H9 (cell line): ENCODE measurements around the gene IL1RAP. TPM values are rescaled to one million over a fixed set of nuclear protein-coding genes. Genes with fewer than 3 reads are reported as not detected.
A peak's percentile ranks its signal among the peaks of the same experiment; 100 is the strongest.

ENCODE experiments used
- DNase-seq: peaks from one replicate; pipeline ENCODE4 v3.0.0-alpha.2; 2017
- H2AFZ ChIP-seq: one replicate; pipeline ENCODE4 v1.6.1; 2013; ENCODE audit warnings: mild to moderate bottlenecking, low read length, control low read depth, moderate library complexity
- H2AK5ac ChIP-seq: 2 replicates; pipeline ENCODE4 v1.6.1; 2013; ENCODE audit warnings: low read length, control low read depth, mixed read lengths; ENCODE audit not compliant: insufficient read length
- H2BK120ac ChIP-seq: one replicate; pipeline ENCODE4 v1.6.1; 2013; ENCODE audit warnings: low read depth, mild to moderate bottlenecking, low read length, control low read depth, inconsistent platforms; ENCODE audit not compliant: poor library complexity, severe bottlenecking
- H2BK12ac ChIP-seq: 2 replicates; pipeline ENCODE4 v1.6.1; 2013; ENCODE audit warnings: low read length, control low read depth, mixed read lengths, low read depth; ENCODE audit not compliant: insufficient read length
- H2BK15ac ChIP-seq: 2 replicates; pipeline ENCODE4 v1.6.1; 2013; ENCODE audit warnings: low read depth, low read length, control low read depth
- H2BK20ac ChIP-seq: one replicate; pipeline ENCODE4 v1.6.1; 2013; ENCODE audit warnings: low read depth, mild to moderate bottlenecking, low read length, control low read depth, inconsistent platforms; ENCODE audit not compliant: poor library complexity, severe bottlenecking
- H2BK5ac ChIP-seq: 2 replicates; pipeline ENCODE4 v1.6.1; 2013; ENCODE audit warnings: low read length, control low read depth, mixed read lengths; ENCODE audit not compliant: insufficient read length
- H3K14ac ChIP-seq: 2 replicates; pipeline ENCODE4 v1.6.1; 2013; ENCODE audit warnings: low read length, control low read depth; ENCODE audit not compliant: insufficient read depth
- H3K18ac ChIP-seq: 2 replicates; pipeline ENCODE4 v1.6.1; 2013; ENCODE audit warnings: low read depth, mild to moderate bottlenecking, mixed read lengths, low read length, control low read depth; ENCODE audit not compliant: insufficient read length
- H3K23ac ChIP-seq: 2 replicates; pipeline ENCODE4 v1.6.1; 2013; ENCODE audit warnings: low read length, control low read depth, mixed read lengths, low read depth; ENCODE audit not compliant: insufficient read length
- H3K23me2 ChIP-seq: 2 replicates; pipeline ENCODE4 v1.6.1; 2013; ENCODE audit warnings: low read depth, mild to moderate bottlenecking, mixed read lengths, low read length, control low read depth; ENCODE audit not compliant: insufficient read length, poor library complexity, severe bottlenecking
- H3K27ac ChIP-seq: 2 replicates; pipeline ENCODE4 v1.5.1; 2013; ENCODE audit warnings: low read length, control low read depth, mixed read lengths, low read depth; ENCODE audit not compliant: insufficient read length
- H3K27me3 ChIP-seq: 2 replicates; pipeline ENCODE4 v1.6.1; 2013; ENCODE audit warnings: low read length, control low read depth, inconsistent platforms; ENCODE audit not compliant: insufficient read depth
- H3K4ac ChIP-seq: 2 replicates; pipeline ENCODE4 v1.6.1; 2013; ENCODE audit warnings: low read depth, mild to moderate bottlenecking, control low read depth, inconsistent platforms, low read length, moderate library complexity
- H3K4me1 ChIP-seq: 2 replicates; pipeline ENCODE4 v1.6.1; 2013; ENCODE audit warnings: low read length, control low read depth, inconsistent platforms; ENCODE audit not compliant: insufficient read depth
- H3K4me2 ChIP-seq: 2 replicates; pipeline ENCODE4 v1.6.1; 2013; ENCODE audit warnings: low read length, control low read depth, mixed read lengths; ENCODE audit not compliant: insufficient read length, insufficient read depth
- H3K56ac ChIP-seq: 2 replicates; pipeline ENCODE4 v1.6.1; 2013; ENCODE audit warnings: low read depth, mild to moderate bottlenecking, mixed read lengths, low read length, control low read depth; ENCODE audit not compliant: insufficient read length
- H3K79me1 ChIP-seq: 2 replicates; pipeline ENCODE4 v1.6.1; 2013; ENCODE audit warnings: low read depth, mild to moderate bottlenecking, moderate library complexity, low read length, control low read depth, inconsistent platforms; ENCODE audit not compliant: insufficient read depth, poor library complexity, severe bottlenecking
- H3K79me2 ChIP-seq: 2 replicates; pipeline ENCODE4 v1.6.1; 2013; ENCODE audit warnings: low read length, control low read depth, inconsistent platforms; ENCODE audit not compliant: insufficient read depth
- H3K9ac ChIP-seq: 2 replicates; pipeline ENCODE4 v1.6.1; 2013; ENCODE audit warnings: low read length, control low read depth, mixed read lengths; ENCODE audit not compliant: insufficient read length; ENCODE audit errors: extremely low read depth
- H3K9me3 ChIP-seq: one replicate; pipeline ENCODE4 v1.6.1; 2013; ENCODE audit warnings: low read depth, low read length, inconsistent platforms; ENCODE audit not compliant: control insufficient read depth
- H3T11ph ChIP-seq: one replicate; pipeline ENCODE4 v1.6.1; 2013; ENCODE audit warnings: mild to moderate bottlenecking, low read length, control low read depth, inconsistent platforms
- H4K20me1 ChIP-seq: one replicate; pipeline ENCODE4 v1.6.1; 2013; ENCODE audit not compliant: control insufficient read depth, insufficient read length, insufficient read depth
- H4K5ac ChIP-seq: 2 replicates; pipeline ENCODE4 v1.6.1; 2013; ENCODE audit warnings: low read depth, mild to moderate bottlenecking, mixed read lengths, low read length, control low read depth; ENCODE audit not compliant: insufficient read length
- H4K8ac ChIP-seq: replicated peaks from 2 replicates; pipeline ENCODE4 v1.6.1; 2013; ENCODE audit warnings: low read length, control low read depth, mixed read lengths, low read depth; ENCODE audit not compliant: insufficient read length
- H4K91ac ChIP-seq: 2 replicates; pipeline ENCODE4 v1.6.1; 2013; ENCODE audit warnings: low read depth, mild to moderate bottlenecking, moderate library complexity, mixed read lengths, low read length, control low read depth; ENCODE audit not compliant: insufficient read length
- H3K27ac Mint-ChIP-seq, 3 experiments: 2 replicates in 2 of 3; 3 replicates in 1 of 3; pipeline ENCODE4 v1.8.0; 2020 to 2021; ENCODE audit warnings: mixed read lengths in 3 of 3, mild to moderate bottlenecking in 1 of 3, moderate library complexity in 1 of 3
- H3K27me3 Mint-ChIP-seq: 2 replicates; pipeline ENCODE4 v1.8.0; 2021; ENCODE audit warnings: low read depth, mild to moderate bottlenecking, moderate library complexity, mixed read lengths
- H3K36me3 Mint-ChIP-seq, 3 experiments: 2 replicates in 2 of 3; 3 replicates in 1 of 3; pipeline ENCODE4 v1.8.0; 2020 to 2021; ENCODE audit warnings: low read depth in 3 of 3, mixed read lengths in 3 of 3; ENCODE audit not compliant: insufficient read depth in 1 of 3
- H3K4me1 Mint-ChIP-seq, 2 experiments: 2 replicates each; pipeline ENCODE4 v1.8.0; 2020; ENCODE audit warnings: mixed read lengths in 2 of 2
- H3K4me3 Mint-ChIP-seq, 2 experiments: 2 replicates in 1 of 2; 3 replicates in 1 of 2; pipeline ENCODE4 v1.8.0; 2020 to 2021; ENCODE audit warnings: mild to moderate bottlenecking in 2 of 2, mixed read lengths in 2 of 2, moderate library complexity in 1 of 2
- H3K9me3 Mint-ChIP-seq, 2 experiments: 2 replicates in 1 of 2; 3 replicates in 1 of 2; pipeline ENCODE4 v1.8.0; 2020; ENCODE audit warnings: mild to moderate bottlenecking in 2 of 2, mixed read lengths in 2 of 2, moderate library complexity in 1 of 2
- WGBS: extraction: QIAGEN DNeasy Blood & Tissue Kit; methylation state at CpG from one replicate; pipeline ENCODE4 v1.1.7; 2013; ENCODE audit warnings: missing lambda C conversion rate, low lambda C conversion rate, mixed read lengths; ENCODE audit not compliant: insufficient read length; ENCODE audit errors: extremely low coverage; 5-methylcytosine and 5-hydroxymethylcytosine counted together
- long read RNA-seq: library from polyadenylated mRNA; unstranded; transcript quantifications from one replicate; pipeline ENCODE4 v2.0.0, GENCODE V29; 2020
- total RNA-seq: library from RNA; stranded (reverse); gene quantifications from 2 replicates; pipeline ENCODE4 v1.2.1, GENCODE V29; 2021
- TF ChIP-seq, protein P1 (sequence below): fragments of 200-600 bp; sonication (generic); conservative IDR thresholded peaks from 3 replicates; pipeline ENCODE4 v1.8.0; 2021; ENCODE audit warnings: antibody characterized with exemption, mild to moderate bottlenecking

Gene IL1RAP, protein sequence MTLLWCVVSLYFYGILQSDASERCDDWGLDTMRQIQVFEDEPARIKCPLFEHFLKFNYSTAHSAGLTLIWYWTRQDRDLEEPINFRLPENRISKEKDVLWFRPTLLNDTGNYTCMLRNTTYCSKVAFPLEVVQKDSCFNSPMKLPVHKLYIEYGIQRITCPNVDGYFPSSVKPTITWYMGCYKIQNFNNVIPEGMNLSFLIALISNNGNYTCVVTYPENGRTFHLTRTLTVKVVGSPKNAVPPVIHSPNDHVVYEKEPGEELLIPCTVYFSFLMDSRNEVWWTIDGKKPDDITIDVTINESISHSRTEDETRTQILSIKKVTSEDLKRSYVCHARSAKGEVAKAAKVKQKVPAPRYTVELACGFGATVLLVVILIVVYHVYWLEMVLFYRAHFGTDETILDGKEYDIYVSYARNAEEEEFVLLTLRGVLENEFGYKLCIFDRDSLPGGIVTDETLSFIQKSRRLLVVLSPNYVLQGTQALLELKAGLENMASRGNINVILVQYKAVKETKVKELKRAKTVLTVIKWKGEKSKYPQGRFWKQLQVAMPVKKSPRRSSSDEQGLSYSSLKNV
- 4.6 and 5.4 TPM in 2 replicates for total RNA-seq
- long read RNA-seq, full-length matches to known transcripts = 3 of 6 reads
- long read RNA-seq, partial matches to known transcripts = 1 of 6 reads
- long read RNA-seq, other reads (novel, unspliced or antisense) = 2 of 6 reads

GRCh38 chr3:190513409-190514370 lies at the start of gene IL1RAP:
IL1RAP (plus strand) TSS chr3:190514085; CDS start chr3:190564290, 50,205 bp downstream.
- Histone ChIP-seq H2BK120ac (no peak within 1 kb of the TSS), H3K18ac (no peak within 1 kb of the TSS), H2AK5ac (no peak within 1 kb of the TSS), H2BK20ac (no peak within 1 kb of the TSS), H2BK5ac (no peak within 1 kb of the TSS), H3K9me3 (no peaks in the 10 kb centered on the region), H4K8ac (no peak within 1 kb of the TSS), H3K9ac (peak within 1 kb of the TSS; percentile 43), H2AFZ (no peak within 1 kb of the TSS), H4K5ac (no peak within 1 kb of the TSS), H3K4ac (no peak within 1 kb of the TSS), H3K4me2 (peak within 1 kb of the TSS; percentile 66), H3K23me2 (peaks cover 8% of the 10 kb centered on the region), H2BK15ac (no peak within 1 kb of the TSS; the same call in 1 of the 2 replicates), H3K23ac (no peak within 1 kb of the TSS), H3K79me2 (no peaks in the 10 kb centered on the region), H3K79me1 (no peaks in the 10 kb centered on the region), H2BK12ac (no peak within 1 kb of the TSS), H3K14ac (no peak within 1 kb of the TSS), H3K56ac (no peak within 1 kb of the TSS), H3T11ph (no peak within 1 kb of the TSS), H4K91ac (no peak within 1 kb of the TSS), H3K27ac (no peak within 1 kb of the TSS), H4K20me1 (no peaks in the 10 kb centered on the region), H3K4me1 (no peaks in the 10 kb centered on the region; the same call in 1 of the 2 replicates), H3K27me3 (peaks cover 8% of the 10 kb centered on the region; the same call in 1 of the 2 replicates)
- H3K27ac Mint-ChIP-seq = peak within 1 kb of the TSS in 1 of 3 experiments; percentile 36; a peak in 1 of 7 replicates
- DNase-seq = peak; percentile 88
- peaks cover 0 to 6% (median 0%) of the 10 kb centered on the region in 3 experiments; a peak in 2 of 7 replicates for H3K36me3 Mint-ChIP-seq
- H3K27me3 Mint-ChIP-seq = peaks cover 36% of the 10 kb centered on the region
- TF ChIP-seq, protein P1, sequence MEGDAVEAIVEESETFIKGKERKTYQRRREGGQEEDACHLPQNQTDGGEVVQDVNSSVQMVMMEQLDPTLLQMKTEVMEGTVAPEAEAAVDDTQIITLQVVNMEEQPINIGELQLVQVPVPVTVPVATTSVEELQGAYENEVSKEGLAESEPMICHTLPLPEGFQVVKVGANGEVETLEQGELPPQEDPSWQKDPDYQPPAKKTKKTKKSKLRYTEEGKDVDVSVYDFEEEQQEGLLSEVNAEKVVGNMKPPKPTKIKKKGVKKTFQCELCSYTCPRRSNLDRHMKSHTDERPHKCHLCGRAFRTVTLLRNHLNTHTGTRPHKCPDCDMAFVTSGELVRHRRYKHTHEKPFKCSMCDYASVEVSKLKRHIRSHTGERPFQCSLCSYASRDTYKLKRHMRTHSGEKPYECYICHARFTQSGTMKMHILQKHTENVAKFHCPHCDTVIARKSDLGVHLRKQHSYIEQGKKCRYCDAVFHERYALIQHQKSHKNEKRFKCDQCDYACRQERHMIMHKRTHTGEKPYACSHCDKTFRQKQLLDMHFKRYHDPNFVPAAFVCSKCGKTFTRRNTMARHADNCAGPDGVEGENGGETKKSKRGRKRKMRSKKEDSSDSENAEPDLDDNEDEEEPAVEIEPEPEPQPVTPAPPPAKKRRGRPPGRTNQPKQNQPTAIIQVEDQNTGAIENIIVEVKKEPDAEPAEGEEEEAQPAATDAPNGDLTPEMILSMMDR = peak; percentile 82
- H3K4me3 Mint-ChIP-seq = peak within 1 kb of the TSS; percentile 78 to 88
- H3K4me1 Mint-ChIP-seq = peaks cover 12 to 13% of the 10 kb centered on the region in 2 experiments
- H3K9me3 Mint-ChIP-seq = no peaks in the 10 kb centered on the region; a peak in 1 of 5 replicates
- no CpG with 5 or more reads among the region's 76 CpGs for WGBS
